ENCODE results near the gene BLCAP. TPM values are rescaled to one million over a fixed set of nuclear protein-coding genes. Genes with fewer than 3 reads are reported as not detected.

Gene BLCAP
- total and polyA plus RNA-seq, 5 donors: 87.4 to 103 (median 97.9) TPM

- Histone ChIP-seq H3K4me3 (ENCODE audit: low read length) (no peak overlapping the region), H3K9me3 (ENCODE audit: control insufficient read depth, low read length) (no peaks in the 10 kb centered on the region), H3K4me1 (ENCODE audit: control insufficient read depth, insufficient read depth, low read length) (peaks cover 31% of the 10 kb centered on the region), H3K27ac (ENCODE audit: low read length) (no peak overlapping the region), H3K27me3 (ENCODE audit: control insufficient read depth, insufficient read depth) (no peaks in the 10 kb centered on the region)
- intact Hi-C loops (cut with DNase I): loop anchor here in 1 of 4 donors (10.0 kb wide), 1 partner anchor 138 kb away; no protein-coding TSS in a partner anchor
- WGBS: 76% methylated on average over 13 of the region's 13 CpGs
- DNase-seq (peak in 1 of 3 donors; percentile 50), ATAC-seq (no peak)
Measured at GRCh38 chr20:37523012-37523391, 4.7 kb downstream of the BLCAP start.

- intact Hi-C loops (cut with DNase I): loop anchor here in 1 of 4 donors (10.0 kb wide), 1 partner anchor 138 kb away; no protein-coding TSS in a partner anchor
- peak; percentile 66 to 80 (median 79) for DNase-seq
- H3K27ac ChIP-seq (ENCODE audit: low read length): peak overlapping the region; percentile 31
- peak; percentile 24 to 31 for ATAC-seq
- no peak overlapping the region for H3K4me3 ChIP-seq (ENCODE audit: low read length)
- H3K4me1 ChIP-seq (ENCODE audit: control insufficient read depth, insufficient read depth, low read length): peaks cover 33% of the 10 kb centered on the region
- 68% methylated on average over 36 of the region's 36 CpGs for WGBS
- no peaks in the 10 kb centered on the region for H3K9me3 ChIP-seq (ENCODE audit: control insufficient read depth, low read length)
- no peaks in the 10 kb centered on the region for H3K27me3 ChIP-seq (ENCODE audit: control insufficient read depth, insufficient read depth)
Measured at GRCh38 chr20:37522260-37523011, 5.2 kb downstream of the BLCAP start.

- Histone ChIP-seq H3K27me3 (ENCODE audit: control insufficient read depth, insufficient read depth) (no peaks in the 10 kb centered on the region), H3K9me3 (ENCODE audit: control insufficient read depth, low read length) (no peaks in the 10 kb centered on the region), H3K4me1 (ENCODE audit: control insufficient read depth, insufficient read depth, low read length) (peaks cover 31% of the 10 kb centered on the region), H3K4me3 (ENCODE audit: low read length) (no peak within 1 kb of the TSS), H3K27ac (ENCODE audit: low read length) (no peak within 1 kb of the TSS)
- 73% methylated on average over 69 of the region's 69 CpGs for WGBS
- ATAC-seq: no peak
- DNase-seq: peak in 1 of 3 donors; percentile 59
- intact Hi-C loops (cut with DNase I): loop anchor here in 1 of 4 donors (10.0 kb wide), 1 partner anchor 136 kb away; no protein-coding TSS in a partner anchor
Measured at GRCh38 chr20:37521061-37521771, 6.5 kb downstream of the BLCAP start, which contains the start of gene NNAT. Gene NNAT, plus strand, starts transcription at chr20:37521250. Its CDS starts 82 bp downstream, at chr20:37521332.

GRCh38 chr20:37520419-37520955, 7.2 kb downstream of the BLCAP start:
- H3K4me1 ChIP-seq (ENCODE audit: control insufficient read depth, insufficient read depth, low read length): peaks cover 30% of the 10 kb centered on the region
- no peak overlapping the region for H3K4me3 ChIP-seq (ENCODE audit: low read length)
- no peaks in the 10 kb centered on the region for H3K9me3 ChIP-seq (ENCODE audit: control insufficient read depth, low read length)
- intact Hi-C loops (cut with DNase I): loop anchor here in 1 of 4 donors (10.0 kb wide), 1 partner anchor 136 kb away; no protein-coding TSS in a partner anchor
- ATAC-seq (no peak), DNase-seq (no peak)
- H3K27me3 ChIP-seq (ENCODE audit: control insufficient read depth, insufficient read depth): no peaks in the 10 kb centered on the region
- no peak overlapping the region for H3K27ac ChIP-seq (ENCODE audit: low read length)
- WGBS: 89% methylated on average over 24 of the region's 24 CpGs

- no peaks in the 10 kb centered on the region for H3K27me3 ChIP-seq (ENCODE audit: control insufficient read depth, insufficient read depth)
- no peak overlapping the region for H3K4me3 ChIP-seq (ENCODE audit: low read length)
- H3K4me1 ChIP-seq (ENCODE audit: control insufficient read depth, insufficient read depth, low read length): peaks cover 24% of the 10 kb centered on the region
- 77% methylated on average over 39 of the region's 39 CpGs for WGBS
- ATAC-seq (peak in 1 of 2 donors; percentile 8), DNase-seq (peak in 2 of 3 donors; percentile 55 to 58)
- peak overlapping the region; percentile 74 for H3K27ac ChIP-seq (ENCODE audit: low read length)
- no peaks in the 10 kb centered on the region for H3K9me3 ChIP-seq (ENCODE audit: control insufficient read depth, low read length)
- intact Hi-C loops (cut with DNase I): loop anchor here in 1 of 4 donors (10.0 kb wide), 1 partner anchor 135 kb away; no protein-coding TSS in a partner anchor
Measured at GRCh38 chr20:37519508-37520418, 7.9 kb downstream of the BLCAP start.

GRCh38 chr20:37518606-37519507, 8.8 kb downstream of the BLCAP start:
- intact Hi-C loops (cut with DNase I): no loop called here
- DNase-seq: peak; percentile 54 to 79 (median 74)
- WGBS: 56% methylated on average over 30 of the region's 30 CpGs

GRCh38 chr20:37518059-37518458, 9.6 kb downstream of the BLCAP start:
- 83% methylated on average over 7 of the region's 7 CpGs for WGBS
- no peak for ATAC-seq
- intact Hi-C loops (cut with DNase I): no loop called here
- H3K27me3 ChIP-seq (ENCODE audit: control insufficient read depth, insufficient read depth): no peaks in the 10 kb centered on the region
- H3K9me3 ChIP-seq (ENCODE audit: control insufficient read depth, low read length): no peaks in the 10 kb centered on the region
- no peak overlapping the region for H3K27ac ChIP-seq (ENCODE audit: low read length)
- peaks cover 15% of the 10 kb centered on the region for H3K4me1 ChIP-seq (ENCODE audit: control insufficient read depth, insufficient read depth, low read length)
- H3K4me3 ChIP-seq (ENCODE audit: low read length): no peak overlapping the region
- DNase-seq: no peak

More at GRCh38 chr20:37518606-37519507, 8.8 kb downstream of the BLCAP start:
- H3K4me3 ChIP-seq (ENCODE audit: low read length): no peak overlapping the region
- H3K9me3 ChIP-seq (ENCODE audit: control insufficient read depth, low read length): no peaks in the 10 kb centered on the region
- ATAC-seq: peak; percentile 41 to 49
- no peaks in the 10 kb centered on the region for H3K27me3 ChIP-seq (ENCODE audit: control insufficient read depth, insufficient read depth)
- peak overlapping the region; percentile 74 for H3K27ac ChIP-seq (ENCODE audit: low read length)
- H3K4me1 ChIP-seq (ENCODE audit: control insufficient read depth, insufficient read depth, low read length): peaks cover 17% of the 10 kb centered on the region

- intact Hi-C loops (cut with DNase I): no loop called here
- 73% methylated on average over 13 of the region's 13 CpGs for WGBS
- DNase-seq (no peak), ATAC-seq (no peak)
- Histone ChIP-seq H3K27ac (ENCODE audit: low read length) (no peak overlapping the region), H3K4me1 (ENCODE audit: control insufficient read depth, insufficient read depth, low read length) (peaks cover 12% of the 10 kb centered on the region), H3K4me3 (ENCODE audit: low read length) (no peak overlapping the region), H3K27me3 (ENCODE audit: control insufficient read depth, insufficient read depth) (no peaks in the 10 kb centered on the region), H3K9me3 (ENCODE audit: control insufficient read depth, low read length) (no peaks in the 10 kb centered on the region)
Measured at GRCh38 chr20:37516811-37517750, 10.6 kb downstream of the BLCAP start.

GRCh38 chr20:37515876-37516275, 11.8 kb downstream of the BLCAP start:
- no peaks in the 10 kb centered on the region for H3K9me3 ChIP-seq (ENCODE audit: control insufficient read depth, low read length)
- WGBS: 86% methylated on average over 4 of the region's 4 CpGs
- H3K4me3 ChIP-seq (ENCODE audit: low read length): no peak overlapping the region
- H3K27ac ChIP-seq (ENCODE audit: low read length): no peak overlapping the region
- H3K27me3 ChIP-seq (ENCODE audit: control insufficient read depth, insufficient read depth): no peaks in the 10 kb centered on the region
- H3K4me1 ChIP-seq (ENCODE audit: control insufficient read depth, insufficient read depth, low read length): peaks cover 12% of the 10 kb centered on the region
- ATAC-seq (no peak), DNase-seq (no peak)
- intact Hi-C loops (cut with DNase I): no loop called here

Measured in right cardiac atrium (tissue), 5 donors.